ENCODE results near the gene LGR6. TPM values are rescaled to one million over a fixed set of nuclear protein-coding genes. Genes with fewer than 3 reads are reported as not detected.

Gene LGR6
- total RNA-seq, 1 experiment from 2014 or later: 0.56 TPM

DNA sequence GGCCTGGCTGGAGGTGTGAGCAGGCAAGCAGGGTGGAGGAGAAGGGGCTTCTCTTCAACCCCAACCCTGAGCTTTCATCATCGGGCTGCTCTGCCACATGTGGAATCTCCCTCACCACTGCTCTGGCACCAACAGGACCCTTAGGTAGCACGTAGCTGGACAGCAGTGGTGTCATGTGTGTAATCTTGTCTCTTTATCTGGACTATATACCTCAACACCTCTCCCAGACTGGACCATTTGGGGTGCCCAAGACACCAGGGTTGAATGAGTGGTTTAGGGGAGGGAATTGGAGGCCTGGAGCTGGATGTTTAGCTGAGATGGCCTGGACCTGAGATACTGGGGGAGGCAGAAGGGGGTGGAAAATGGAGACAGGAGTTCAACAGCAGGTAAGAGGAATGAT, 85.2 kb downstream of the LGR6 start:
- Mint-ChIP-seq H3K27me3 (ENCODE audit: insufficient read depth, unreplicated experiment) (no peaks in the 10 kb centered on the region), H3K36me3 (ENCODE audit: insufficient read depth, unreplicated experiment) (peaks cover 7% of the 10 kb centered on the region), H3K27ac (ENCODE audit: low read depth, unreplicated experiment) (no peak overlapping the region), H3K4me3 (ENCODE audit: unreplicated experiment) (no peak overlapping the region), H3K4me1 (ENCODE audit: insufficient read depth, unreplicated experiment) (peaks cover 43% of the 10 kb centered on the region), H3K9me3 (ENCODE audit: unreplicated experiment) (no peaks in the 10 kb centered on the region)
- ChIA-PET CTCF (interaction anchor here (0.6 to 1.6 kb wide), 8 partner anchors 27 to 932 kb away, joined by 3 to 6 read pairs (median 3); partner anchors contain the start of gene LGR6), POLR2A (interaction anchor here (1.1 to 2.3 kb wide), 2 partner anchors 11 to 13 kb away, joined by 5 to 10 read pairs; no protein-coding TSS in a partner anchor)
- TF ChIP-seq CTCF (IDR thresholded peaks at IDR 0.05; ENCODE audit: unreplicated experiment): no peak
- intact Hi-C loops (cut with micrococcal nuclease): no loop called here
- no peak for DNase-seq (ENCODE audit: unreplicated experiment)
- BruUV-seq (replicated peaks): no TSS peak

DNA sequence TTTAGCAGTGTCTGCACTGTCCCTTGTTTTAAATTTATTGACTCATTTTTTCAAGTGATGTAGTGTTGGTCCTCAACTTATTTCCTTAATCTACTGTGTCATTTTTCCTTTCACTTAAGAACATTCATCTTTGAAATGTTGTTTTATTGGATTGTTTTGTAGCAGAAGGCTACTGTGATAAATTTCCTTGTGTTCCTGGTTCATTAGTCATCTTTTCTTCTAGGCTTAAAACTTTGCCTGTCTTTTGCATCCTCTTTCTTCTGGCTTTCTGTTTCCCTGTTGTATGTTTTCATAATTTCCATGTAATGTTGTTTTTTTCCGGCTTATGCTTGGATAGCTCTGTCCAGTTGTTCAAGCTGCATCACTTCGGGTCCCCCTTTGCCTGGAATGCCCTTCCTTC, 86.2 kb downstream of the LGR6 start:
- no peaks in the 10 kb centered on the region for H3K9me3 Mint-ChIP-seq (ENCODE audit: unreplicated experiment)
- TF ChIP-seq CTCF (IDR thresholded peaks at IDR 0.05; ENCODE audit: unreplicated experiment): no peak
- H3K27me3 Mint-ChIP-seq (ENCODE audit: insufficient read depth, unreplicated experiment): no peaks in the 10 kb centered on the region
- no peak overlapping the region for H3K4me3 Mint-ChIP-seq (ENCODE audit: unreplicated experiment)
- peaks cover 7% of the 10 kb centered on the region for H3K36me3 Mint-ChIP-seq (ENCODE audit: insufficient read depth, unreplicated experiment)
- ChIA-PET CTCF (interaction anchor here (0.7 to 5.7 kb wide), 5 partner anchors 36 to 377 kb away, joined by 3 to 47 read pairs (median 4); no protein-coding TSS in a partner anchor), POLR2A (interaction anchor here (0.6 to 6.3 kb wide), 4 partner anchors 12 to 464 kb away, joined by 3 to 68 read pairs (median 6); no protein-coding TSS in a partner anchor)
- H3K4me1 Mint-ChIP-seq (ENCODE audit: insufficient read depth, unreplicated experiment): peaks cover 54% of the 10 kb centered on the region
- intact Hi-C loops (cut with micrococcal nuclease): no loop called here
- no peak overlapping the region for H3K27ac Mint-ChIP-seq (ENCODE audit: low read depth, unreplicated experiment)
- no TSS peak for BruUV-seq (replicated peaks)
- no peak for DNase-seq (ENCODE audit: unreplicated experiment)

- Mint-ChIP-seq H3K27me3 (ENCODE audit: insufficient read depth, unreplicated experiment) (no peaks in the 10 kb centered on the region), H3K27ac (ENCODE audit: low read depth, unreplicated experiment) (no peak overlapping the region), H3K36me3 (ENCODE audit: insufficient read depth, unreplicated experiment) (peaks cover 7% of the 10 kb centered on the region), H3K9me3 (ENCODE audit: unreplicated experiment) (no peaks in the 10 kb centered on the region), H3K4me3 (ENCODE audit: unreplicated experiment) (no peak overlapping the region), H3K4me1 (ENCODE audit: insufficient read depth, unreplicated experiment) (peaks cover 56% of the 10 kb centered on the region)
- ChIA-PET POLR2A (interaction anchor here (0.6 to 6.3 kb wide), 4 partner anchors 10 to 463 kb away, joined by 3 to 68 read pairs (median 7); no protein-coding TSS in a partner anchor), CTCF (interaction anchor here (0.6 to 5.7 kb wide), 10 partner anchors 11 to 501 kb away, joined by 3 to 47 read pairs (median 6); partner anchors contain the start of gene LGR6)
- no TSS peak for BruUV-seq (replicated peaks)
- TF ChIP-seq CTCF (IDR thresholded peaks at IDR 0.05; ENCODE audit: unreplicated experiment): no peak
- intact Hi-C loops (cut with micrococcal nuclease): no loop called here
- DNase-seq (ENCODE audit: unreplicated experiment): no peak
Observed at GRCh38 chr1:202280595-202280994, 87.0 kb downstream of the LGR6 start.

GRCh38 chr1:202281316-202282024, 87.9 kb downstream of the LGR6 start:
- H3K9me3 Mint-ChIP-seq (ENCODE audit: unreplicated experiment): no peaks in the 10 kb centered on the region
- H3K27me3 Mint-ChIP-seq (ENCODE audit: insufficient read depth, unreplicated experiment): no peaks in the 10 kb centered on the region
- intact Hi-C loops (cut with micrococcal nuclease): loop anchor here (2.0 kb wide), 1 partner anchor 33 kb away; no protein-coding TSS in a partner anchor
- no peak overlapping the region for H3K27ac Mint-ChIP-seq (ENCODE audit: low read depth, unreplicated experiment)
- TF ChIP-seq CTCF (IDR thresholded peaks at IDR 0.05; ENCODE audit: unreplicated experiment): no peak
- ChIA-PET CTCF (interaction anchor here (0.5 to 5.7 kb wide), 11 partner anchors 11 to 1110 kb away, joined by 3 to 47 read pairs (median 11); partner anchors contain the start of gene LGR6), POLR2A (interaction anchor here (0.9 to 6.3 kb wide), 7 partner anchors 10 to 66 kb away, joined by 3 to 68 read pairs (median 4); partner anchors contain the start of gene UBE2T)
- H3K4me3 Mint-ChIP-seq (ENCODE audit: unreplicated experiment): no peak overlapping the region
- no TSS peak for BruUV-seq (replicated peaks)
- DNase-seq (ENCODE audit: unreplicated experiment): peak; percentile 47
- H3K36me3 Mint-ChIP-seq (ENCODE audit: insufficient read depth, unreplicated experiment): peaks cover 7% of the 10 kb centered on the region
- H3K4me1 Mint-ChIP-seq (ENCODE audit: insufficient read depth, unreplicated experiment): peaks cover 56% of the 10 kb centered on the region

Data from MCF 10A (cell line).